Esophagus muscularis mucosa (tissue), 4 donors: ENCODE data around the gene MAN1A2. TPM values are rescaled to one million over a fixed set of nuclear protein-coding genes. Genes with fewer than 3 reads are reported as not detected.

Source experiments
- DNase-seq: peaks from one replicate; pipeline ENCODE4 v3.0.0-alpha.2; 2017; ENCODE audit errors: extremely low spot score
- H3K27ac ChIP-seq, 4 donors: fragments of 200-600 bp; sonication (generic); replicated peaks in 1 of 4; 1 replicate in 3 of 4; 2 replicates in 1 of 4; pipeline ENCODE4 v1.5.1; 2016 to 2019; ENCODE audit warnings: mild to moderate bottlenecking in 1 of 4
- H3K27me3 ChIP-seq, 4 donors: fragments of 200-600 bp; sonication (generic); one replicate each; pipeline versions ENCODE4 v1.5.1 to v1.6.0; 2016 to 2019
- H3K36me3 ChIP-seq, 4 donors: fragments of 200-600 bp; sonication (generic); one replicate each; pipeline ENCODE4 v1.5.1; 2016 to 2019
- H3K4me1 ChIP-seq, 4 donors: fragments of 200-600 bp; sonication (generic); one replicate each; pipeline ENCODE4 v1.5.1; 2016 to 2019
- H3K4me3 ChIP-seq, 4 donors: fragments of 200-600 bp; sonication (generic); 1 replicate in 2 of 4; 2 replicates in 2 of 4; pipeline ENCODE4 v1.5.1; 2016 to 2019; ENCODE audit warnings: mild to moderate bottlenecking in 4 of 4, moderate library complexity in 1 of 4
- H3K9me3 ChIP-seq, 4 donors: fragments of 200-600 bp; sonication (generic); 1 replicate in 3 of 4; 2 replicates in 1 of 4; pipeline ENCODE4 v1.5.1; 2016 to 2019
- EP300 ChIP-seq: sonication (generic); formaldehyde crosslinking; IDR thresholded peaks from one replicate; pipeline ENCODE4 v1.6.1; 2017; ENCODE audit warnings: antibody characterized with exemption
- POLR2A ChIP-seq: fragments of 450-650 bp; IDR thresholded peaks from one replicate; pipeline ENCODE4 v1.6.1; 2017; ENCODE audit warnings: antibody characterized with exemption, moderate library complexity, mild to moderate bottlenecking, low read depth
- POLR2AphosphoS5 ChIP-seq, 2 donors: sonication (generic); formaldehyde crosslinking; IDR thresholded peaks; one replicate each; pipeline ENCODE4 v1.6.1; 2017; ENCODE audit warnings: antibody characterized with exemption in 2 of 2
- WGBS: methylation state at CpG from one replicate; pipeline ENCODE4 v1.1.5; 2018; 5-methylcytosine and 5-hydroxymethylcytosine counted together
- intact Hi-C: fragments of 100-400 bp; cut with DNase I; formaldehyde crosslinking; loops from one replicate; pipeline ENCODE4 v1.15.1; 2023
- total RNA-seq, 4 donors: library from RNA; depleted of rRNA; stranded (reverse); fragments of >200 nt; gene quantifications; one replicate each; pipeline versions ENCODE4 v1.1.0 to v1.2.1, GENCODE V29; 2016
- TF ChIP-seq, protein P1 (sequence below), 3 experiments: fragments of 200-600 bp in 2 of 3; fragments of 450-650 bp in 1 of 3; sonication (generic) in 2 of 3; IDR thresholded peaks; one replicate each; pipeline ENCODE4 v1.5.1; 2017 to 2019; ENCODE audit warnings: antibody characterized with exemption in 3 of 3, mild to moderate bottlenecking in 2 of 3, moderate library complexity in 1 of 3

The MAN1A2 gene
- total RNA-seq, 4 donors from 2014 or later: 45.4 to 51.7 (median 48.3) TPM

DNA sequence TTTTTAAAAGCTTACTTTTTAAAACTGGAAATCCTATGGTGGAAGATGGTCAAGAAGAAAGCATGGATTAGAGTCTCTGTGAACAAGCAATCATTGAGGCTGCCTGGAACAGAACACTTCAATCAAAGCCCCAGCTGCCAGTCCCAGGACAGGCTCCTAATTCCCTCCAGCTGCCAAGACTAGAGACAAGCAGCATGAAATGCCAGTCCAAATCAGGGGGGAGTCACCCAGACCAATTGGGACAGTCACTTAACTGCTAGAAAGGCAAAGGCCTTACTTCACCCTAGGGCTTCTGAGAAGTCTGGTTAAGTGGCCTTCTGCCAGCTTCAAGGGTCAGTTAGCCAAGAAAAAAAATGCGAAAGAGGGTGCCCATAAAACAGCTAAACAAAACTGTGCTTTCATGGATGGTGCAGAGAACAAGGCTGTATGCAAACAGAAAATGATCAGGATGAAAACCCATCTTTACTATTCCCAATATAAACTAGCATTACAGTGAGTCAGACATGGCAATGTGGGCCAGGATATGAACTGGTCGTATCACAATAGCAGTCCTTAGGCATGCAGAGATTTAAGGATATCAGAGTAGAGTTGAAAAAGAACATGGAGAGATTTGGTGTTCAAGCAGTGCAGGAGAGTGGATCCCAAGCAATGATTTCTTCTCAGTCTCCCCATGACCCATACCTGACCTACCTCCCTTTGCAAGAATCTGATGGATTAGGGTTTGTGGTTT is 31.0 kb upstream of the MAN1A2 start:
- intact Hi-C loops: no loop called here
- peak; percentile 74 for DNase-seq
- Histone ChIP-seq H3K36me3 (no peaks in the 10 kb centered on the region), H3K9me3 (no peaks in the 10 kb centered on the region), H3K27ac (no peak overlapping the region), H3K4me1 (peaks cover 0 to 5% (median 2%) of the 10 kb centered on the region in 4 donors), H3K4me3 (no peak overlapping the region), H3K27me3 (no peaks in the 10 kb centered on the region)
- no peak for TF ChIP-seq POLR2AphosphoS5 (IDR thresholded peaks at IDR 0.05)
- TF ChIP-seq, protein P1, sequence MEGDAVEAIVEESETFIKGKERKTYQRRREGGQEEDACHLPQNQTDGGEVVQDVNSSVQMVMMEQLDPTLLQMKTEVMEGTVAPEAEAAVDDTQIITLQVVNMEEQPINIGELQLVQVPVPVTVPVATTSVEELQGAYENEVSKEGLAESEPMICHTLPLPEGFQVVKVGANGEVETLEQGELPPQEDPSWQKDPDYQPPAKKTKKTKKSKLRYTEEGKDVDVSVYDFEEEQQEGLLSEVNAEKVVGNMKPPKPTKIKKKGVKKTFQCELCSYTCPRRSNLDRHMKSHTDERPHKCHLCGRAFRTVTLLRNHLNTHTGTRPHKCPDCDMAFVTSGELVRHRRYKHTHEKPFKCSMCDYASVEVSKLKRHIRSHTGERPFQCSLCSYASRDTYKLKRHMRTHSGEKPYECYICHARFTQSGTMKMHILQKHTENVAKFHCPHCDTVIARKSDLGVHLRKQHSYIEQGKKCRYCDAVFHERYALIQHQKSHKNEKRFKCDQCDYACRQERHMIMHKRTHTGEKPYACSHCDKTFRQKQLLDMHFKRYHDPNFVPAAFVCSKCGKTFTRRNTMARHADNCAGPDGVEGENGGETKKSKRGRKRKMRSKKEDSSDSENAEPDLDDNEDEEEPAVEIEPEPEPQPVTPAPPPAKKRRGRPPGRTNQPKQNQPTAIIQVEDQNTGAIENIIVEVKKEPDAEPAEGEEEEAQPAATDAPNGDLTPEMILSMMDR (IDR thresholded peaks at IDR 0.05): no peak
- TF ChIP-seq EP300: no peak
- TF ChIP-seq POLR2A: no peak
- WGBS: 45% methylated on average over 2 of the region's 2 CpGs

DNA sequence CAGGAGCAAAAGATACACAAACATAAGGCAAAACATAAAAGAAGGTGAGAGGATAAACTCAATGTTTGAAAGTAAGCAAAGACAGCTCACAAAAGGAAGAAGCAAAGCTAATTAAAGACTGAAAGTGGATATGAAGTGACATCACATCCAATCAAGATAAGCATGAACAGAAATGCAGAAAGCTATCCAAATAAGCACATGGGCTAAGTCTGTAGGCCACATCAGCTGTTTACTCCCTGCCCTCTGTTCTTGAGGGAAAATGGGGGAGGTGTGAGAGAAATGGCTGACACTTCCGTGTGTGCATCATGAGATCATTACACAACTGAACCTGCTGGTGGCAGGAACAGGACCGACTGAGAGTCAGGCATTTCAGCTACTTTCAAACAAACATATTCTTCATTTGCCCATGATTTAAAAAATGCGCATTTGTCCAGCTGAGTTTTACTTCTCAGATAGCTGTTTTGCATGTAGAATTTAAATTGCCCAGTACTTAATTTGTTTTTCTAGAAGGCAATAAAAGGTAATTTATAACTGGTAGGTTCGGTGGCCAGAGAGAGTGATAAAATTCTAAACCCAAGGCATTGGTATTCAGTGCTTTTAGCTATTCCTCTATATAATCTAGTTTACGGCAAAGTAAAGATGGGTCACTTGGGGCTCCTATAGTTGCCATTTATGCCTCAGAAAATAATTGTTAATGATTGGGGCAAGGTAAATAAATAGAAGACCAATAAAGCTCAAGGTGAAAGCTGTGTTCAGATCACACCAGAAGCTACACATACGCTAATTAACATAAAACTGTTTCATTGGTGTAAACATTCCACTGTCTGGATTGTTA is 27.2 kb upstream of the MAN1A2 start:
- WGBS: 74% methylated on average over 6 of the region's 6 CpGs

DNA sequence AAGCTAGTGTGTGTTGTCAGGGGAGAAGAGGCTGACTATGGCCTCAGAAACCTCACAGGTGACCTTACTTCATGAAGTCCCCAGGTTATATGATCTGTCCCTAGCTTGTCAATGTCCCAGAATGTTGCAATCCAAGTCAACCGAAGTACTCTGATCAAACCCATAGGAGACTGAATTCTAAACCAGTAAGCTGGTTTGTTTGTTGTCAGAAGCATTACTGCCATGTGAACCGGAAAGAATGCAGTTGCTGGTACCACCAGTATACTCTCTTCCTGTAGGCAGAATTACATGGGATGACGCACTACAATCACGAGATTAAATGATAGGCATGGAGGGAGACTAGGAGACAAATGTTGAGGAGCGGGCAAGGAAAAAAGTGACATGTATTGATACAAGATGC is 26.1 kb upstream of the MAN1A2 start:
- WGBS: 92% methylated on average over 5 of the region's 5 CpGs

More for the DNA sequence above, 27.2 kb upstream of the MAN1A2 start:
- intact Hi-C loops: no loop called here
- H3K9me3 ChIP-seq: no peaks in the 10 kb centered on the region
- no peaks in the 10 kb centered on the region for H3K36me3 ChIP-seq
- TF ChIP-seq, protein P1 (IDR thresholded peaks at IDR 0.05): no peak
- TF ChIP-seq POLR2AphosphoS5 (IDR thresholded peaks at IDR 0.05): peak in 1 of 2 donors; percentile 36
- TF ChIP-seq EP300: no peak
- TF ChIP-seq POLR2A: no peak
- H3K27me3 ChIP-seq: no peaks in the 10 kb centered on the region
- peaks cover 0 to 5% (median 2%) of the 10 kb centered on the region in 4 donors for H3K4me1 ChIP-seq
- H3K4me3 ChIP-seq: no peak overlapping the region
- H3K27ac ChIP-seq: no peak overlapping the region
- no peak for DNase-seq

DNA sequence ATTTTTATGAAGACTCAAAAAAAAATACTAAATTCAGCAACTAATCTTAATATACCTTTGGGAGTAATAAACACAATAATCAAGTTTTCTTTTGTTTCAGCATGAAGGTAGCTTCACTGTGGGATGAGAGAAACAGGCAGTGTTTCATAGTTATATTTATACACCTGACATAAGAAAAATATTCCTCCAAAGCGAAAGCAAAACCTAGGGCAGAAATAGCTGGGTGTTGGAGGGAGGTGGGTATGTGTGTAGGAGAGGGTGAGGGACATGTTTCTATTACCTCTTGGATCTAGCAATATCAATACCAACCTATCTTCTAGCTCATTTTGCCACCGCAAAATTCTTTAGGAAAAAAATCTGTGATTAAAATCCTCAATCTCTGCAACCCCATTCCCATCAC is 24.9 kb upstream of the MAN1A2 start:
- Histone ChIP-seq H3K27me3 (no peaks in the 10 kb centered on the region), H3K27ac (no peak overlapping the region), H3K4me1 (peaks cover 0 to 5% (median 2%) of the 10 kb centered on the region in 4 donors), H3K4me3 (no peak overlapping the region), H3K36me3 (no peaks in the 10 kb centered on the region), H3K9me3 (no peaks in the 10 kb centered on the region)
- intact Hi-C loops: no loop called here
- WGBS: 88% methylated on average over 2 of the region's 2 CpGs
- no peak for DNase-seq
- TF ChIP-seq EP300 (no peak), POLR2A (no peak), POLR2AphosphoS5 (IDR thresholded peaks at IDR 0.05) (no peak)
- TF ChIP-seq, protein P1 (IDR thresholded peaks at IDR 0.05): no peak

More for the DNA sequence above, 26.1 kb upstream of the MAN1A2 start:
- TF ChIP-seq EP300 (no peak), POLR2A (no peak), POLR2AphosphoS5 (IDR thresholded peaks at IDR 0.05) (no peak)
- TF ChIP-seq, protein P1 (IDR thresholded peaks at IDR 0.05): no peak
- H3K9me3 ChIP-seq: no peaks in the 10 kb centered on the region
- no peak overlapping the region for H3K4me3 ChIP-seq
- no peaks in the 10 kb centered on the region for H3K36me3 ChIP-seq
- no peak for DNase-seq
- peaks cover 0 to 5% (median 2%) of the 10 kb centered on the region in 4 donors for H3K4me1 ChIP-seq
- no peak overlapping the region for H3K27ac ChIP-seq
- H3K27me3 ChIP-seq: no peaks in the 10 kb centered on the region
- intact Hi-C loops: no loop called here
